Measurements from ENCODE around the gene ZBTB47. TPM values are rescaled to one million over a fixed set of nuclear protein-coding genes. Genes with fewer than 3 reads are reported as not detected.

ZBTB47 gene
- total RNA-seq, 4 donors from 2014 or later, result 33.3 to 44.4 (median 42.0) TPM

DNA sequence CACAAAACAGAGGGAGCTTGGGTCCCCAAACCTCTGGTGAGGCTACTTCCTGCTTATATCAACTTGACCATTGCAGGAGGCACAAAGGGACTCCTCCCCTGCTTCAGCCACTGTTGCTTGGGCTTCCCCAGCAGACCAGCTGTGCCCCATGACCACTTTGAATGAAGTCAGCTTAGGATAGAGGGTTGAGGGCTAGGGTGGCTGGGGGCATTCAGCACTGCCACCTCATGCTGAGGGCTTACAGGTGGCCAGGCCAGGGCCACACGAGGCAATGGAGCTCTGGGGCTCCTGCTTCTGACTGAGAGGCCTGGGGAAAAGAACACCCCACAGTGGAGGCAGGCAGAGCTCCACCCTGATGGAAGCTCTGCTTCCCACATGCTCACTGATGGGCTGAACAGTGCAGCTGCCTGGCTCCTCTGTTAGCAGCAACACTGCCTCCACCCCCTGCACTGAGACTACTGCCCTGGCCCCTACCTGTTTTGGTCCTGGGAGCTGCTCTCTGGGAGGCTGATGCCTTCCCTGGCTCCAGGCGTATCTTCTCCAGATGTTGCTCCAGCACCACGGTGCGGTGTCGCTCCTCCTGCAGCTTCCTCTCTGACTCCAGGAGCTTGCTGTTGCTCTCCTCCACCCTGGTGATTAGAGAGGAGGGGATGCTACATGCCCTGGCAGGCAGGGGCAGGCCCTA, 59.3 kb downstream of the ZBTB47 start:
- no peak overlapping the region for H3K4me3 ChIP-seq (replicated peaks in 1 of 3)
- no peaks in the 10 kb centered on the region for H3K9me3 ChIP-seq
- H3K4me1 ChIP-seq, result peaks cover 11 to 17% of the 10 kb centered on the region in 2 donors
- 80 to 93% methylated on average over 4 to 5 of the region's 5 CpGs for WGBS, 2 donors
- TF ChIP-seq, protein P1, sequence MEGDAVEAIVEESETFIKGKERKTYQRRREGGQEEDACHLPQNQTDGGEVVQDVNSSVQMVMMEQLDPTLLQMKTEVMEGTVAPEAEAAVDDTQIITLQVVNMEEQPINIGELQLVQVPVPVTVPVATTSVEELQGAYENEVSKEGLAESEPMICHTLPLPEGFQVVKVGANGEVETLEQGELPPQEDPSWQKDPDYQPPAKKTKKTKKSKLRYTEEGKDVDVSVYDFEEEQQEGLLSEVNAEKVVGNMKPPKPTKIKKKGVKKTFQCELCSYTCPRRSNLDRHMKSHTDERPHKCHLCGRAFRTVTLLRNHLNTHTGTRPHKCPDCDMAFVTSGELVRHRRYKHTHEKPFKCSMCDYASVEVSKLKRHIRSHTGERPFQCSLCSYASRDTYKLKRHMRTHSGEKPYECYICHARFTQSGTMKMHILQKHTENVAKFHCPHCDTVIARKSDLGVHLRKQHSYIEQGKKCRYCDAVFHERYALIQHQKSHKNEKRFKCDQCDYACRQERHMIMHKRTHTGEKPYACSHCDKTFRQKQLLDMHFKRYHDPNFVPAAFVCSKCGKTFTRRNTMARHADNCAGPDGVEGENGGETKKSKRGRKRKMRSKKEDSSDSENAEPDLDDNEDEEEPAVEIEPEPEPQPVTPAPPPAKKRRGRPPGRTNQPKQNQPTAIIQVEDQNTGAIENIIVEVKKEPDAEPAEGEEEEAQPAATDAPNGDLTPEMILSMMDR (IDR thresholded peaks at IDR 0.05), result no peak
- no peak for TF ChIP-seq POLR2A (IDR thresholded peaks at IDR 0.05)
- no peaks in the 10 kb centered on the region for H3K36me3 ChIP-seq
- H3K27me3 ChIP-seq, result no peaks in the 10 kb centered on the region
- no peak overlapping the region for H3K27ac ChIP-seq
- intact Hi-C loops (cut with DNase I), result no loop called here
- DNase-seq, result no peak

DNA sequence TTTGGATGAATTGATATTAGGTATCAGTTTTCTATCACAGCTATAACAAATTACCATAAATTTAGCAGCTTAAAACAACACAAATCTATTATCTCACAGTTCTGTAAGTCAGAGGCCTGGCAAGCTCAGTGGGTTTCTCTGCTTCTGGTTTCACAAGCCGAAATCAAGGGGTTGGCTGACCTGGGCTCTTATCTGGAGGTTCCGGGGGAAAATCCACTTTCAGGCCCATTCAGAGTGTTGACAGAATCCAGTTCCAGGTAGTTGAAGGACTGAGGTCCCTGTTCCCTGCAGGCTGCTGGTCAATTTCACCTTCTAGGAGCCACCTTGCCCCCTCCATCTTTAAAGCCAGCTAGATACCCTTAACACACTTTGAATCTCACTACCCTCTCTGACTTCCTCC, 60.2 kb downstream of the ZBTB47 start:
- H3K9me3 ChIP-seq, result no peaks in the 10 kb centered on the region
- H3K27me3 ChIP-seq, result no peaks in the 10 kb centered on the region
- TF ChIP-seq, protein P1 (IDR thresholded peaks at IDR 0.05), result no peak
- no peak for TF ChIP-seq POLR2A (IDR thresholded peaks at IDR 0.05)
- intact Hi-C loops (cut with DNase I), result no loop called here
- H3K4me3 ChIP-seq (replicated peaks in 1 of 3), result no peak overlapping the region
- no peak overlapping the region for H3K27ac ChIP-seq
- H3K36me3 ChIP-seq, result no peaks in the 10 kb centered on the region
- peaks cover 11 to 17% of the 10 kb centered on the region in 2 donors for H3K4me1 ChIP-seq
- 78 to 90% methylated on average over 2 of the region's 2 CpGs for WGBS, 2 donors
- no peak for DNase-seq

DNA sequence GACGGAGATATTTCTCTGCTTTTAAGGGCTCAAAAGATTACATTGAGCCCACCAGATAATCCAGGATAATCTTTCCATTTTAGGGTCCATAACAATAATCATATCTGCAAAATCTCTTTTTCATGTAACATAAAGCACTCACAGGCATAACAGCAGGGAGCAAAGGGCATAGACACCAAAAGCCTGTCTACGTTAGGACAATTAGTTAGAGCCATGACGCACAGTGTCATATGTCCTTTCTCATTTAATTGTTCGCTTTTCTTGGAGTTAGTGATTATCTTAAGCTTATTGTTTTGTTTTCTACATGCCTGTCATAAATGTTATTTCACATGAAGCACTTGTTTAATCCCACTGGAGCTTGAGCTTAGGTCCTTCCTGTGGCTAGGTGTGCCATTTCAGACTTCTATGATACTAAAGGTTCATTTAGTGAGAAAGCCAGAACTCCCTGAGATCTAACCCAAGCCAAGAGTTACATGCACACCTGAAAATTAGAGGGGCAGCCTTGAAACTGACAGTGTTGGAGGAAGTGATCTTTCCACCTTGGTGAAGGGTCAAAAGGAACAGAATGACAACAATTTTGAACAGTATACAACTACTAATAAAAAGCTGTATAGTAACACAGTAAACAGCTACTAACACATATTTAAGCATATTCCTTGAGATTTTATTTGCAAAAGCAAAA, 60.8 kb downstream of the ZBTB47 start:
- H3K36me3 ChIP-seq, result no peaks in the 10 kb centered on the region
- TF ChIP-seq, protein P1 (IDR thresholded peaks at IDR 0.05), result no peak
- TF ChIP-seq POLR2A (IDR thresholded peaks at IDR 0.05), result no peak
- no peak for DNase-seq
- H3K4me1 ChIP-seq, result peaks cover 11 to 17% of the 10 kb centered on the region in 2 donors
- H3K27ac ChIP-seq, result no peak overlapping the region
- H3K27me3 ChIP-seq, result no peaks in the 10 kb centered on the region
- H3K4me3 ChIP-seq (replicated peaks in 1 of 3), result no peak overlapping the region
- 89 to 94% methylated on average over 4 of the region's 4 CpGs for WGBS, 2 donors
- H3K9me3 ChIP-seq, result no peaks in the 10 kb centered on the region
- intact Hi-C loops (cut with DNase I), result no loop called here

Other genes with a start within 250 kb of the ZBTB47 start
- not detected for gene LYZL4, start 243.1 kb upstream of the ZBTB47 start, total RNA-seq
- gene VIPR1, start 151.1 kb upstream of the ZBTB47 start, total RNA-seq, result 100 to 1,000 TPM in 1 of 4 donors, 10 to 100 TPM in 2, 1 to 10 TPM in 1; 6.3 to 117 (median 26.0) TPM
- gene SEC22C, start 71.7 kb upstream of the ZBTB47 start, total RNA-seq, result 10 to 100 TPM; 59.9 to 66.4 (median 62.7) TPM
- gene SS18L2, start 62.8 kb upstream of the ZBTB47 start, total RNA-seq, result 10 to 100 TPM; 16.0 to 54.0 (median 27.9) TPM
- 100 to 1,000 TPM; 157 to 383 (median 197) TPM for gene NKTR, start 53.0 kb upstream of the ZBTB47 start, total RNA-seq
- not detected for gene KLHL40, start 31.8 kb downstream of the ZBTB47 start, total RNA-seq
- gene HHATL, start 49.1 kb downstream of the ZBTB47 start, total RNA-seq, result 10 to 100 TPM; 15.7 to 64.1 (median 32.4) TPM
- gene CCDC13, start 119.6 kb downstream of the ZBTB47 start, total RNA-seq, result 1 to 10 TPM; 4.0 to 7.7 (median 6.0) TPM
- 100 to 1,000 TPM; 171 to 217 (median 211) TPM for gene HIGD1A, start 150.8 kb downstream of the ZBTB47 start, total RNA-seq
- 10 to 100 TPM in 2 of 4 donors, 1 to 10 TPM in 2; 5.6 to 15.3 (median 10.7) TPM for gene ACKR2, start 155.7 kb downstream of the ZBTB47 start, total RNA-seq
- gene CYP8B1, start 222.2 kb downstream of the ZBTB47 start, total RNA-seq, result not detected

Measured in thyroid gland (tissue), 4 donors.